Smooth muscle cell (in vitro differentiated cells): ENCODE results near the gene ACR. TPM values are rescaled to one million over a fixed set of nuclear protein-coding genes. Genes with fewer than 3 reads are reported as not detected.

Experiments used
- DNase-seq: peaks from one replicate; lab custom pipeline; 2025; ENCODE audit not compliant: unreplicated experiment; lab: John Stamatoyannopoulos, UW
- H2AFZ ChIP-seq: fragments of 200-600 bp; sonication (generic); 2 replicates; pipeline ENCODE4 v1.6.0; 2016; ENCODE audit warnings: antibody characterized with exemption, low read depth, mild to moderate bottlenecking
- H3F3A ChIP-seq: fragments of 200-600 bp; sonication (generic); 2 replicates; pipeline ENCODE4 v1.6.0; 2017; ENCODE audit warnings: antibody characterized with exemption, low read depth
- H3K27ac ChIP-seq: fragments of 200-600 bp; sonication (generic); 2 replicates; pipeline ENCODE4 v1.5.1; 2016; ENCODE audit warnings: low read depth, mild to moderate bottlenecking
- H3K27me3 ChIP-seq: fragments of 200-600 bp; sonication (generic); 2 replicates; pipeline ENCODE4 v1.6.1; 2016; ENCODE audit warnings: low read depth, mild to moderate bottlenecking
- H3K36me3 ChIP-seq: fragments of 200-600 bp; sonication (generic); 2 replicates; pipeline ENCODE4 v1.5.1; 2016; ENCODE audit warnings: low read depth
- H3K4me1 ChIP-seq: fragments of 200-600 bp; sonication (generic); 2 replicates; pipeline ENCODE4 v1.5.1; 2016; ENCODE audit warnings: low read depth
- H3K4me2 ChIP-seq: fragments of 200-600 bp; sonication (generic); 2 replicates; pipeline ENCODE4 v1.6.0; 2016; ENCODE audit warnings: mild to moderate bottlenecking
- H3K4me3 ChIP-seq: fragments of 200-600 bp; sonication (generic); 2 replicates; pipeline ENCODE4 v1.5.1; 2016; ENCODE audit warnings: mild to moderate bottlenecking
- H3K79me2 ChIP-seq: fragments of 200-600 bp; sonication (generic); 2 replicates; pipeline ENCODE4 v1.6.0; 2016; ENCODE audit warnings: low read depth, mild to moderate bottlenecking
- H3K9ac ChIP-seq: fragments of 200-600 bp; sonication (generic); 2 replicates; pipeline ENCODE4 v1.6.0; 2016; ENCODE audit warnings: low read depth
- H3K9me3 ChIP-seq: fragments of 200-600 bp; sonication (generic); replicated peaks from 2 replicates; pipeline ENCODE4 v1.5.1; 2016; ENCODE audit warnings: low read depth
- H4K20me1 ChIP-seq: fragments of 200-600 bp; sonication (generic); 2 replicates; pipeline ENCODE4 v1.6.0; 2016; ENCODE audit warnings: low read depth
- WGBS: methylation state at CpG from one replicate; pipeline ENCODE4 v1.1.7; 2016; ENCODE audit warnings: low lambda C conversion rate; 5-methylcytosine and 5-hydroxymethylcytosine counted together
- polyA plus RNA-seq: library from polyadenylated mRNA; unstranded; fragments of >200 nt; fragmentation: Nextera tagmentation; extraction: Ambion mirVana; gene quantifications from 2 replicates; pipeline ENCODE4 v1.2.1, GENCODE V29; 2016
- total RNA-seq: library from RNA; depleted of rRNA; stranded (reverse); fragments of >200 nt; gene quantifications from 2 replicates; pipeline ENCODE4 v1.2.3, GENCODE V29; 2014
- TF ChIP-seq, protein P1 (sequence below): fragments of 200-600 bp; sonication (generic); IDR thresholded peaks from 2 replicates; pipeline ENCODE4 v1.5.1; 2017; ENCODE audit warnings: borderline replicate concordance, mild to moderate bottlenecking, antibody characterized with exemption; ENCODE audit not compliant: insufficient read depth, poor library complexity, severe bottlenecking

The ACR gene
- total and polyA plus RNA-seq, 2 experiments from 2014 or later: 0.27 TPM; not detected in 1

DNA sequence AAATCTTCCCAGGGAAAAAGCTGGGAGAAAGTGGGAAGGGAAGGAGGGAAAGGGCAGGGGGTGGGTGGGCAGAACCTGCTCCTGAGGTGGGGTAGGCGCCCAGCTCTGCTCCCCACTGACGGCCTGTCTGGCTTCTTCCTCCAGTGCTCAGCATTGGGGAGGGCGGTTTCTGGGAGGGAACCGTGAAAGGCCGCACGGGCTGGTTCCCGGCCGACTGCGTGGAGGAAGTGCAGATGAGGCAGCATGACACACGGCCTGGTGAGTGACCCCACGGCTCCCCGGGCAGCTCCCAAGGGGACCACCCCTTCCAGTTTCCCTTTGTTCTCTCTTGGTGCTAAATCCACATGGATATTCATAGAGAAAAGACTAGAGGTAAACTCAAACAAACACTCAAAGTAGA lies 39.5 kb upstream of the ACR start:
- Histone ChIP-seq H3K27ac (no peak overlapping the region), H2AFZ (no peak overlapping the region), H3K9me3 (no peaks in the 10 kb centered on the region), H4K20me1 (peaks cover 36% of the 10 kb centered on the region), H3K4me1 (peaks cover 7% of the 10 kb centered on the region), H3K4me3 (no peak overlapping the region), H3K79me2 (peaks cover 5% of the 10 kb centered on the region), H3K4me2 (peak overlapping the region; percentile 88), H3K9ac (no peak overlapping the region), H3K27me3 (no peaks in the 10 kb centered on the region), H3K36me3 (no peaks in the 10 kb centered on the region), H3F3A (peaks cover 3% of the 10 kb centered on the region)
- no peak for DNase-seq
- 94% methylated on average over 12 of the region's 12 CpGs for WGBS
- TF ChIP-seq, protein P1, sequence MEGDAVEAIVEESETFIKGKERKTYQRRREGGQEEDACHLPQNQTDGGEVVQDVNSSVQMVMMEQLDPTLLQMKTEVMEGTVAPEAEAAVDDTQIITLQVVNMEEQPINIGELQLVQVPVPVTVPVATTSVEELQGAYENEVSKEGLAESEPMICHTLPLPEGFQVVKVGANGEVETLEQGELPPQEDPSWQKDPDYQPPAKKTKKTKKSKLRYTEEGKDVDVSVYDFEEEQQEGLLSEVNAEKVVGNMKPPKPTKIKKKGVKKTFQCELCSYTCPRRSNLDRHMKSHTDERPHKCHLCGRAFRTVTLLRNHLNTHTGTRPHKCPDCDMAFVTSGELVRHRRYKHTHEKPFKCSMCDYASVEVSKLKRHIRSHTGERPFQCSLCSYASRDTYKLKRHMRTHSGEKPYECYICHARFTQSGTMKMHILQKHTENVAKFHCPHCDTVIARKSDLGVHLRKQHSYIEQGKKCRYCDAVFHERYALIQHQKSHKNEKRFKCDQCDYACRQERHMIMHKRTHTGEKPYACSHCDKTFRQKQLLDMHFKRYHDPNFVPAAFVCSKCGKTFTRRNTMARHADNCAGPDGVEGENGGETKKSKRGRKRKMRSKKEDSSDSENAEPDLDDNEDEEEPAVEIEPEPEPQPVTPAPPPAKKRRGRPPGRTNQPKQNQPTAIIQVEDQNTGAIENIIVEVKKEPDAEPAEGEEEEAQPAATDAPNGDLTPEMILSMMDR: no peak

GRCh38 chr22:50699001-50699755 lies 38.8 kb upstream of the ACR start:
- Histone ChIP-seq H4K20me1 (peaks cover 36% of the 10 kb centered on the region), H3K9me3 (no peaks in the 10 kb centered on the region), H3K4me3 (no peak overlapping the region), H3K79me2 (peaks cover 5% of the 10 kb centered on the region), H3K4me2 (no peak overlapping the region), H3K36me3 (no peaks in the 10 kb centered on the region), H2AFZ (no peak overlapping the region), H3K27ac (no peak overlapping the region), H3K9ac (no peak overlapping the region), H3K27me3 (no peaks in the 10 kb centered on the region), H3F3A (no peaks in the 10 kb centered on the region), H3K4me1 (peaks cover 7% of the 10 kb centered on the region)
- DNase-seq: no peak
- WGBS: 92% methylated on average over 15 of the region's 15 CpGs
- TF ChIP-seq, protein P1: no peak

GRCh38 chr22:50699756-50700386 lies 38.1 kb upstream of the ACR start:
- H3K4me3 ChIP-seq: no peak overlapping the region
- no peak overlapping the region for H3K4me2 ChIP-seq
- no peaks in the 10 kb centered on the region for H3K36me3 ChIP-seq
- H3K9me3 ChIP-seq: no peaks in the 10 kb centered on the region
- H3K27me3 ChIP-seq: no peaks in the 10 kb centered on the region
- peaks cover 5% of the 10 kb centered on the region for H3K79me2 ChIP-seq
- no peak overlapping the region for H3K27ac ChIP-seq
- H3K4me1 ChIP-seq: peaks cover 7% of the 10 kb centered on the region
- 73% methylated on average over 15 of the region's 15 CpGs for WGBS
- peaks cover 36% of the 10 kb centered on the region for H4K20me1 ChIP-seq
- H3F3A ChIP-seq: no peaks in the 10 kb centered on the region
- TF ChIP-seq, protein P1: no peak
- H2AFZ ChIP-seq: no peak overlapping the region
- no peak for DNase-seq
- H3K9ac ChIP-seq: no peak overlapping the region
